ENCODE results near the gene MLF1. TPM values are rescaled to one million over a fixed set of nuclear protein-coding genes. Genes with fewer than 3 reads are reported as not detected.

MLF1 gene
- total RNA-seq, 1 experiment from 2014 or later, result 53.0 TPM

- peak; percentile 50 for DNase-seq
- no peaks in the 10 kb centered on the region for H3K36me3 Mint-ChIP-seq (ENCODE audit: insufficient read depth, unreplicated experiment)
- H3K9me3 Mint-ChIP-seq (ENCODE audit: low read depth, unreplicated experiment), result no peaks in the 10 kb centered on the region
- CTCF ChIA-PET, result interaction anchor here (1.1 to 1.2 kb wide), 2 partner anchors 32 to 925 kb away, joined by 3 to 7 read pairs; no protein-coding TSS in a partner anchor
- BruUV-seq (replicated peaks), result no TSS peak
- H3K4me3 Mint-ChIP-seq (ENCODE audit: low read depth, unreplicated experiment), result no peak overlapping the region
- intact Hi-C loops (cut with micrococcal nuclease; ENCODE audit: unreplicated experiment), result loop anchor here (1.0 to 10.0 kb wide), 7 partner anchors 75 to 999 kb away; no protein-coding TSS in a partner anchor
- peak; percentile 73 for TF ChIP-seq CTCF (IDR thresholded peaks at IDR 0.05; ENCODE audit: unreplicated experiment)
- H3K27me3 Mint-ChIP-seq (ENCODE audit: unreplicated experiment), result no peaks in the 10 kb centered on the region
- H3K27ac Mint-ChIP-seq (ENCODE audit: unreplicated experiment), result no peak overlapping the region
- peaks cover 8% of the 10 kb centered on the region for H3K4me1 Mint-ChIP-seq (ENCODE audit: low read depth, unreplicated experiment)
These were observed 38.8 kb upstream of the MLF1 start for GRCh38 chr3:158532099-158532734.

GRCh38 chr3:158535918-158536317, 35.1 kb upstream of the MLF1 start:
- no peaks in the 10 kb centered on the region for H3K36me3 Mint-ChIP-seq (ENCODE audit: insufficient read depth, unreplicated experiment)
- H3K4me1 Mint-ChIP-seq (ENCODE audit: low read depth, unreplicated experiment), result peaks cover 5% of the 10 kb centered on the region
- no peaks in the 10 kb centered on the region for H3K27me3 Mint-ChIP-seq (ENCODE audit: unreplicated experiment)
- intact Hi-C loops (cut with micrococcal nuclease; ENCODE audit: unreplicated experiment), result loop anchor here (5.0 to 10.0 kb wide), 2 partner anchors 106 to 541 kb away; partner anchors contain the start of gene GFM1
- CTCF ChIA-PET, result no interaction called here
- no TSS peak for BruUV-seq (replicated peaks)
- TF ChIP-seq CTCF (IDR thresholded peaks at IDR 0.05; ENCODE audit: unreplicated experiment), result no peak
- no peak overlapping the region for H3K27ac Mint-ChIP-seq (ENCODE audit: unreplicated experiment)
- DNase-seq, result no peak
- no peak overlapping the region for H3K4me3 Mint-ChIP-seq (ENCODE audit: low read depth, unreplicated experiment)
- no peaks in the 10 kb centered on the region for H3K9me3 Mint-ChIP-seq (ENCODE audit: low read depth, unreplicated experiment)

GRCh38 chr3:158539414-158540014, 31.5 kb upstream of the MLF1 start:
- intact Hi-C loops (cut with micrococcal nuclease; ENCODE audit: unreplicated experiment), result loop anchor here (1.0 to 10.0 kb wide), 3 partner anchors 103 to 545 kb away; partner anchors contain the start of gene GFM1
- no TSS peak for BruUV-seq (replicated peaks)
- H3K27ac Mint-ChIP-seq (ENCODE audit: unreplicated experiment), result no peak overlapping the region
- no peaks in the 10 kb centered on the region for H3K9me3 Mint-ChIP-seq (ENCODE audit: low read depth, unreplicated experiment)
- no peak overlapping the region for H3K4me3 Mint-ChIP-seq (ENCODE audit: low read depth, unreplicated experiment)
- no peaks in the 10 kb centered on the region for H3K4me1 Mint-ChIP-seq (ENCODE audit: low read depth, unreplicated experiment)
- H3K36me3 Mint-ChIP-seq (ENCODE audit: insufficient read depth, unreplicated experiment), result no peaks in the 10 kb centered on the region
- no peaks in the 10 kb centered on the region for H3K27me3 Mint-ChIP-seq (ENCODE audit: unreplicated experiment)
- peak; percentile 55 for TF ChIP-seq CTCF (IDR thresholded peaks at IDR 0.05; ENCODE audit: unreplicated experiment)
- CTCF ChIA-PET, result interaction anchor here (0.7 to 2.5 kb wide), 2 partner anchors 30 to 120 kb away, joined by 3 to 8 read pairs; partner anchors contain the start of gene MLF1
- DNase-seq, result peak; percentile 70

GRCh38 chr3:158540066-158540465, 30.9 kb upstream of the MLF1 start:
- no TSS peak for BruUV-seq (replicated peaks)
- DNase-seq, result no peak
- Mint-ChIP-seq H3K36me3 (ENCODE audit: insufficient read depth, unreplicated experiment) (no peaks in the 10 kb centered on the region), H3K27ac (ENCODE audit: unreplicated experiment) (no peak overlapping the region), H3K4me3 (ENCODE audit: low read depth, unreplicated experiment) (no peak overlapping the region), H3K27me3 (ENCODE audit: unreplicated experiment) (no peaks in the 10 kb centered on the region), H3K9me3 (ENCODE audit: low read depth, unreplicated experiment) (no peaks in the 10 kb centered on the region), H3K4me1 (ENCODE audit: low read depth, unreplicated experiment) (no peaks in the 10 kb centered on the region)
- CTCF ChIA-PET, result interaction anchor here (0.7 to 2.5 kb wide), 2 partner anchors 30 to 120 kb away, joined by 3 to 8 read pairs; partner anchors contain the start of gene MLF1
- intact Hi-C loops (cut with micrococcal nuclease; ENCODE audit: unreplicated experiment), result no loop called here
- no peak for TF ChIP-seq CTCF (IDR thresholded peaks at IDR 0.05; ENCODE audit: unreplicated experiment)
